Subcutaneous adipose tissue (tissue), 4 donors: Measurements from ENCODE around the gene ZNF513. TPM values are rescaled to one million over a fixed set of nuclear protein-coding genes. Genes with fewer than 3 reads are reported as not detected.

Experiments used
- CTCF ChIP-seq: fragments of 450-650 bp; IDR thresholded peaks from one replicate; pipeline ENCODE4 v1.5.1; 2016; ENCODE audit warnings: low read depth, mild to moderate bottlenecking, control low read depth, antibody characterized with exemption, moderate library complexity
- total RNA-seq, 4 donors: library from RNA; depleted of rRNA; stranded (reverse); fragments of >200 nt; gene quantifications; one replicate each; pipeline ENCODE4 v1.1.0, GENCODE V29; 2016

Gene ZNF513
- total RNA-seq, 4 donors from 2014 or later = 4.9 to 12.8 (median 8.2) TPM

GRCh38 chr2:27420996-27421395 is 40.5 kb upstream of the ZNF513 start:
- no peak for TF ChIP-seq CTCF

- no peak for TF ChIP-seq CTCF
Measured at GRCh38 chr2:27416151-27416550, 35.6 kb upstream of the ZNF513 start.

GRCh38 chr2:27412419-27413152 is 32.1 kb upstream of the ZNF513 start:
- no peak for TF ChIP-seq CTCF

GRCh38 chr2:27409321-27410073 is 29.0 kb upstream of the ZNF513 start, which contains the start of gene PPM1G:
Gene PPM1G (minus strand): TSS chr2:27409591. CDS start chr2:27409422, 169 bp downstream.
- no peak for TF ChIP-seq CTCF

GRCh38 chr2:27408601-27409320 is 28.2 kb upstream of the ZNF513 start:
- no peak for TF ChIP-seq CTCF

- no peak for TF ChIP-seq CTCF
Measured at GRCh38 chr2:27407798-27408491, 27.4 kb upstream of the ZNF513 start.
